A549 (cell line): ENCODE data around the gene KRT7. TPM values are rescaled to one million over a fixed set of nuclear protein-coding genes. Genes with fewer than 3 reads are reported as not detected.

ENCODE experiments used
- ATAC-seq, 2 experiments: fragments of 200-7000 bp in 1 of 2; fragments of >200 bp in 1 of 2; cut with Nextera tagmentation in 1 of 2; cut with Tn5 transposase in 1 of 2; 3 replicates each; pipeline versions ENCODE4 v1.8.0 to v1.9.1; 2018 to 2020; ENCODE audit warnings: mild to moderate bottlenecking in 1 of 2, moderate library complexity in 1 of 2
- CTCF ChIA-PET: fragments of 300-600 bp; sonication (Branson Sonifier 250); formaldehyde crosslinking; extraction: SDS; loops from one replicate; lab custom pipeline; 2021; ENCODE audit warnings: antibody characterized with exemption, inconsistent platforms; lab: Yijun Ruan, JAX
- POLR2A ChIA-PET: fragments of 350-600 bp; formaldehyde crosslinking; extraction: SDS; loops from one replicate; lab custom pipeline; 2021; ENCODE audit warnings: antibody characterized with exemption, inconsistent platforms; lab: Yijun Ruan, JAX
- DNase-seq, 2 experiments: peaks; one replicate each; pipeline versions ENCODE4 v3.0.0 to v3.0.0-alpha.2; 2011 to 2016; ENCODE audit warnings: low read depth in 1 of 2, low spot score in 1 of 2
- FAIRE-seq: peaks from 2 replicates; lab custom pipeline; 2011; peaks lifted over from hg19 to GRCh38; lab: Jason Lieb, UNC
- H3K27ac ChIP-seq, 2 experiments: fragments of >200 bp; sonication (Bioruptor Twin); formaldehyde crosslinking; 3 replicates each; pipeline ENCODE4 v1.5.1; 2016 to 2017
- H3K4me1 ChIP-seq: fragments of >200 bp; sonication (Bioruptor Twin); formaldehyde crosslinking; 3 replicates; pipeline ENCODE4 v1.6.1; 2016
- H3K4me2 ChIP-seq: fragments of >200 bp; sonication (Bioruptor Twin); formaldehyde crosslinking; 3 replicates; pipeline ENCODE4 v1.6.1; 2016
- H3K4me3 ChIP-seq: fragments of >200 bp; sonication (Bioruptor Twin); formaldehyde crosslinking; 3 replicates; pipeline ENCODE4 v1.5.1; 2016
- H3K9me3 ChIP-seq: fragments of >200 bp; sonication (Bioruptor Twin); formaldehyde crosslinking; 3 replicates; pipeline ENCODE4 v1.6.1; 2016
- ATOH8 ChIP-seq: fragments of 250-450 bp; sonication (Bioruptor Pico); IDR thresholded peaks from 2 replicates; pipeline ENCODE4 v1.5.0; 2020; ENCODE audit warnings: low read depth, mild to moderate bottlenecking, moderate library complexity
- BHLHE40 ChIP-seq: IDR thresholded peaks from 2 replicates; pipeline ENCODE4 v1.6.1; 2012; ENCODE audit warnings: low read depth, low read length, inconsistent platforms
- CHD4 ChIP-seq: fragments of 200-600 bp; sonication (generic); IDR thresholded peaks from 2 replicates; pipeline ENCODE4 v1.6.1; 2016; ENCODE audit warnings: antibody characterized with exemption, mild to moderate bottlenecking, borderline replicate concordance
- CTCF ChIP-seq: fragments of >200 bp; sonication (Bioruptor Twin); formaldehyde crosslinking; IDR thresholded peaks from 3 replicates; pipeline ENCODE4 v1.5.1; 2016
- E2F6 ChIP-seq: IDR thresholded peaks from 2 replicates; pipeline ENCODE4 v1.6.1; 2012; ENCODE audit warnings: low read depth, borderline replicate concordance
- EHF ChIP-seq: fragments of 250-450 bp; sonication (Bioruptor Pico); IDR thresholded peaks from 2 replicates; pipeline ENCODE4 v1.5.0; 2020; ENCODE audit warnings: mild to moderate bottlenecking
- ELK1 ChIP-seq: fragments of 150-350 bp; IDR thresholded peaks from 2 replicates; pipeline ENCODE4 v1.6.1; 2014; ENCODE audit warnings: low read depth, mild to moderate bottlenecking, low read length
- EP300 ChIP-seq, 2 experiments: fragments of >200 bp; sonication (Bioruptor Twin); formaldehyde crosslinking; IDR thresholded peaks; 2 replicates in 1 of 2; 3 replicates in 1 of 2; pipeline ENCODE4 v1.6.1; 2016 to 2017
- ESRRA ChIP-seq: fragments of 150-350 bp; IDR thresholded peaks from 2 replicates; pipeline ENCODE4 v1.6.1; 2014; ENCODE audit warnings: mild to moderate bottlenecking, low read length, borderline replicate concordance
- HEYL ChIP-seq: fragments of 250-450 bp; sonication (Bioruptor Pico); IDR thresholded peaks from 2 replicates; pipeline ENCODE4 v1.8.0; 2021; ENCODE audit warnings: mild to moderate bottlenecking, moderate library complexity
- HMGXB4 ChIP-seq: fragments of 250-450 bp; sonication (Bioruptor Pico); IDR thresholded peaks from 2 replicates; pipeline ENCODE4 v1.5.0; 2021; ENCODE audit warnings: mild to moderate bottlenecking, moderate library complexity, borderline replicate concordance
- KDM5A ChIP-seq: fragments of 200-600 bp; sonication (generic); IDR thresholded peaks from 2 replicates; pipeline ENCODE4 v1.6.1; 2016; ENCODE audit warnings: antibody characterized with exemption, mild to moderate bottlenecking
- MYC ChIP-seq: IDR thresholded peaks from 2 replicates; pipeline ENCODE4 v1.6.1; 2012; ENCODE audit warnings: mild to moderate bottlenecking, inconsistent platforms, low read length, improper control_type of control experiment, borderline replicate concordance
- NFE2L2 ChIP-seq: fragments of 150-350 bp; conservative IDR thresholded peaks from 2 replicates; pipeline ENCODE4 v1.6.1; 2014; ENCODE audit warnings: low read length
- NR3C1 ChIP-seq: fragments of >200 bp; sonication (Bioruptor Twin); formaldehyde crosslinking; IDR thresholded peaks from 3 replicates; pipeline ENCODE4 v1.6.1; 2017
- PBX3 ChIP-seq: IDR thresholded peaks from 2 replicates; pipeline ENCODE4 v1.6.1; 2012
- RCOR1 ChIP-seq: fragments of 150-350 bp; IDR thresholded peaks from 2 replicates; pipeline ENCODE4 v1.6.1; 2014; ENCODE audit warnings: antibody characterized with exemption, low read length, low read depth
- REST ChIP-seq: fragments of 200-600 bp; sonication (generic); IDR thresholded peaks from 2 replicates; pipeline ENCODE4 v1.6.1; 2016; ENCODE audit warnings: antibody characterized with exemption, mild to moderate bottlenecking, moderate library complexity
- RFX5 ChIP-seq: fragments of 450-650 bp; IDR thresholded peaks from 2 replicates; pipeline ENCODE4 v1.7.1; 2014; ENCODE audit warnings: antibody characterized with exemption, mild to moderate bottlenecking, moderate library complexity
- RNF2 ChIP-seq: fragments of 200-600 bp; sonication (generic); IDR thresholded peaks from 2 replicates; pipeline ENCODE4 v1.6.1; 2016; ENCODE audit warnings: low read depth, mild to moderate bottlenecking, antibody characterized with exemption, moderate library complexity, borderline replicate concordance
- SMC3 ChIP-seq: fragments of >200 bp; sonication (Bioruptor Twin); formaldehyde crosslinking; IDR thresholded peaks from 3 replicates; pipeline ENCODE4 v1.6.1; 2018; ENCODE audit warnings: inconsistent platforms
- SREBF2 ChIP-seq: fragments of 450-650 bp; IDR thresholded peaks from 2 replicates; pipeline ENCODE4 v1.6.1; 2014; ENCODE audit warnings: mild to moderate bottlenecking, moderate library complexity
- TFCP2L1 ChIP-seq: fragments of 250-450 bp; sonication (Bioruptor Pico); IDR thresholded peaks from 2 replicates; pipeline ENCODE4 v1.5.0; 2021; ENCODE audit warnings: mild to moderate bottlenecking
- TP53 ChIP-seq: fragments of 250-450 bp; sonication (Bioruptor Pico); IDR thresholded peaks from 2 replicates; pipeline ENCODE4 v1.5.0; 2021; ENCODE audit warnings: mild to moderate bottlenecking, moderate library complexity
- ZNF302 ChIP-seq: fragments of 250-450 bp; sonication (Bioruptor Pico); IDR thresholded peaks from 2 replicates; pipeline ENCODE4 v1.9.0; 2021; ENCODE audit warnings: inconsistent platforms, mild to moderate bottlenecking, moderate library complexity
- WGBS: methylation state at CpG from one replicate; pipeline ENCODE4 v1.1.6; 2017; ENCODE audit errors: missing lambda C conversion rate; 5-methylcytosine and 5-hydroxymethylcytosine counted together
- polyA minus RNA-seq: library from RNA; depleted of rRNA, polyadenylated mRNA; stranded (reverse); fragments of >200 nt; gene quantifications from 2 replicates; pipeline ENCODE4 v1.2.3, GENCODE V29; 2011; rRNA and poly(A)+ RNA removed
- polyA plus RNA-seq, 4 experiments: library from polyadenylated mRNA; depleted of rRNA in 3 of 4; stranded (reverse); fragments of >200 nt; fragmentation: RNase III in 1 of 4; extraction: RNeasy Plus Mini Kit Qiagen cat#74134 plus additional on column Dnase treatment in 1 of 4; gene quantifications; 2 replicates in 3 of 4; 3 replicates in 1 of 4; pipeline ENCODE4 v1.2.3, GENCODE V29; 2011 to 2017

Gene KRT7
- polyA plus RNA-seq (2011; rRNA removed) (2,033 and 2,623 TPM in 2 replicates), polyA plus RNA-seq (2017; fragmentation: RNase III; extraction: RNeasy Plus Mini Kit Qiagen cat#74134 plus additional on column Dnase treatment) (3,055 to 3,652 TPM (median 3,189 TPM) in 3 replicates), polyA minus RNA-seq (2,472 and 2,922 TPM in 2 replicates)
- polyA plus RNA-seq (2012; cell fraction: cytosol; rRNA removed), result 5,680 and 6,103 TPM in 2 replicates
- polyA plus RNA-seq (2012; cell fraction: nucleus; rRNA removed), result 6,979 and 9,418 TPM in 2 replicates

- Histone ChIP-seq H3K4me1 (peaks cover 70% of the 10 kb centered on the region), H3K27ac (peak within 1 kb of the TSS; percentile 97), H3K4me2 (peak within 1 kb of the TSS; percentile 99), H3K9me3 (no peaks in the 10 kb centered on the region), H3K4me3 (peak within 1 kb of the TSS; percentile 93)
- CTCF ChIA-PET, result interaction anchor here (0.7 to 13.1 kb wide), 18 partner anchors 10 to 647 kb away, joined by 3 to 182 read pairs (median 5); partner anchors contain the start of gene KRT80
- WGBS, result 0% methylated on average over 19 of the region's 58 CpGs
- ATAC-seq (peak; percentile 71 to 80), DNase-seq (peak; percentile 90 to 94), FAIRE-seq (peak; percentile 39)
- POLR2A ChIA-PET, result interaction anchor here (0.6 to 5.7 kb wide), 18 partner anchors 9 to 95 kb away, joined by 3 to 43 read pairs (median 5); partner anchors contain the start of gene KRT80
- TF ChIP-seq ELK1 (no peak), ZNF302 (no peak), PBX3 (peak; percentile 79), NR3C1 (no peak), HMGXB4 (CRISPR knock-in tag) (no peak; the same call in 1 of the 2 replicates), SREBF2 (no peak), REST (no peak; the same call in 1 of the 2 replicates), SMC3 (peak; percentile 44; the same call in 2 of the 3 replicates), TFCP2L1 (CRISPR knock-in tag) (peak; percentile 80), HEYL (CRISPR knock-in tag) (no peak), RCOR1 (no peak), EHF (CRISPR knock-in tag) (no peak), ESRRA (no peak), RFX5 (no peak), RNF2 (no peak), E2F6 (no peak; the same call in 1 of the 2 replicates), MYC (no peak), TP53 (CRISPR knock-in tag) (0 out of 2 replicates have a peak, but pooled peaks have one; percentile 32), CHD4 (no peak), EP300 (IDR thresholded peaks at IDR 0.05) (0 out of 5 replicates have a peak, but pooled peaks of 1 of the 2 experiments have one; percentile 19), NFE2L2 (no peak), BHLHE40 (no peak), KDM5A (no peak), ATOH8 (no peak), CTCF (peak; percentile 49)
Measured at GRCh38 chr12:52232674-52233461, at the start of gene KRT7. Gene KRT7 (plus strand): TSS chr12:52233243. CDS start chr12:52233297, 54 bp downstream.
